ENCODE measurements around the gene AGBL4.

AGBL4 gene

GRCh38 chr1:49166031-49166430 lies 857.7 kb downstream of the AGBL4 start:
- DNase-seq: no peak

GRCh38 chr1:49163031-49163430 lies 860.7 kb downstream of the AGBL4 start:
- DNase-seq: peak; percentile 85

GRCh38 chr1:49160677-49161076 lies 863.1 kb downstream of the AGBL4 start:
- no peak for DNase-seq

GRCh38 chr1:49136738-49137251 lies 887.0 kb downstream of the AGBL4 start:
- DNase-seq: no peak

- no peak for DNase-seq
Measured at GRCh38 chr1:49125746-49126145, 898.0 kb downstream of the AGBL4 start.

- DNase-seq: no peak
Measured at GRCh38 chr1:49111931-49112330, 911.8 kb downstream of the AGBL4 start.

GRCh38 chr1:49106445-49106844 lies 917.3 kb downstream of the AGBL4 start:
- peak; percentile 49 for DNase-seq

- no peak for DNase-seq
Measured at GRCh38 chr1:49104575-49104974, 919.2 kb downstream of the AGBL4 start.

- DNase-seq: peak; percentile 97
Measured at GRCh38 chr1:49102752-49103151, 921.0 kb downstream of the AGBL4 start.

- no peak for DNase-seq
Measured at GRCh38 chr1:49098866-49099265, 924.9 kb downstream of the AGBL4 start.

- no peak for DNase-seq
Measured at GRCh38 chr1:49086327-49086726, 937.4 kb downstream of the AGBL4 start.

- no peak for DNase-seq
Measured at GRCh38 chr1:49085079-49085478, 938.7 kb downstream of the AGBL4 start.

GRCh38 chr1:49060766-49061165 lies 963.0 kb downstream of the AGBL4 start:
- peak; percentile 99 for DNase-seq

- DNase-seq: no peak
Measured at GRCh38 chr1:49059087-49059486, 964.7 kb downstream of the AGBL4 start.

- DNase-seq: no peak
Measured at GRCh38 chr1:49052102-49052501, 971.7 kb downstream of the AGBL4 start.

- peak; percentile 31 for DNase-seq
Measured at GRCh38 chr1:49051647-49052046, 972.1 kb downstream of the AGBL4 start.

- DNase-seq: no peak
Measured at GRCh38 chr1:49050041-49050440, 973.7 kb downstream of the AGBL4 start.

- no peak for DNase-seq
Measured at GRCh38 chr1:49048188-49048587, 975.6 kb downstream of the AGBL4 start.

- no peak for DNase-seq
Measured at GRCh38 chr1:49046305-49046704, 977.4 kb downstream of the AGBL4 start.

GRCh38 chr1:49045371-49045770 lies 978.4 kb downstream of the AGBL4 start:
- DNase-seq: no peak

- DNase-seq: no peak
Measured at GRCh38 chr1:49036700-49037099, 987.1 kb downstream of the AGBL4 start.

GRCh38 chr1:49028396-49028795 lies 995.4 kb downstream of the AGBL4 start:
- DNase-seq: no peak

- peak; percentile 22 for DNase-seq
Measured at GRCh38 chr1:49026230-49026811, 997.4 kb downstream of the AGBL4 start.

GRCh38 chr1:49016030-49016977 lies 1007.5 kb downstream of the AGBL4 start:
- peak; percentile 72 for DNase-seq

Data from fibroblast of skin of right biceps (primary cell).